Vagina (tissue), 2 donors: ENCODE data around the gene TBXAS1. TPM values are rescaled to one million over a fixed set of nuclear protein-coding genes. Genes with fewer than 3 reads are reported as not detected.

Experiments used
- DNase-seq, 2 donors: peaks; one replicate each; pipeline ENCODE4 v3.0.0-alpha.2; 2017; ENCODE audit errors: extremely low spot score in 2 of 2
- H3K27ac ChIP-seq: fragments of 200-600 bp; sonication (generic); one replicate; pipeline ENCODE4 v1.5.1; 2019
- H3K27me3 ChIP-seq: fragments of 200-600 bp; sonication (generic); one replicate; pipeline ENCODE4 v1.5.1; 2019
- H3K36me3 ChIP-seq, 2 donors: fragments of 200-600 bp; sonication (generic); one replicate each; pipeline ENCODE4 v1.5.1; 2017 to 2019
- H3K4me1 ChIP-seq: fragments of 200-600 bp; sonication (generic); one replicate; pipeline ENCODE4 v1.5.1; 2019
- H3K4me3 ChIP-seq, 2 donors: fragments of 200-600 bp; sonication (generic); 1 replicate in 1 of 2; 2 replicates in 1 of 2; pipeline ENCODE4 v1.5.1; 2016 to 2019
- H3K9me3 ChIP-seq: fragments of 200-600 bp; sonication (generic); one replicate; pipeline ENCODE4 v1.5.1; 2019
- POLR2A ChIP-seq, 2 donors: fragments of 450-650 bp; IDR thresholded peaks; one replicate each; pipeline ENCODE4 v1.6.1; 2017; ENCODE audit warnings: antibody characterized with exemption in 2 of 2, mild to moderate bottlenecking in 2 of 2, moderate library complexity in 2 of 2
- POLR2AphosphoS5 ChIP-seq, 2 donors: sonication (generic); formaldehyde crosslinking; IDR thresholded peaks; one replicate each; pipeline ENCODE4 v1.9.0; 2017; ENCODE audit warnings: antibody characterized with exemption in 2 of 2, mild to moderate bottlenecking in 2 of 2, low read depth in 1 of 2; ENCODE audit not compliant: insufficient read depth in 1 of 2
- intact Hi-C: fragments of 100-400 bp; cut with DNase I; formaldehyde crosslinking; loops from one replicate; pipeline ENCODE4 v1.15.1; 2023
- total RNA-seq: library from RNA; depleted of rRNA; stranded (reverse); fragments of >200 nt; gene quantifications from one replicate; pipeline ENCODE4 v1.2.3, GENCODE V29; 2016
- TF ChIP-seq, protein P1 (sequence below), 3 experiments: fragments of 450-650 bp in 2 of 3; fragments of 200-600 bp in 1 of 3; sonication (generic) in 1 of 3; IDR thresholded peaks; one replicate each; pipeline ENCODE4 v1.5.1; 2017 to 2019; ENCODE audit warnings: antibody characterized with exemption in 3 of 3, mild to moderate bottlenecking in 2 of 3, moderate library complexity in 2 of 3

The TBXAS1 gene
- total RNA-seq, 1 donor from 2014 or later: 18.4 TPM

DNA sequence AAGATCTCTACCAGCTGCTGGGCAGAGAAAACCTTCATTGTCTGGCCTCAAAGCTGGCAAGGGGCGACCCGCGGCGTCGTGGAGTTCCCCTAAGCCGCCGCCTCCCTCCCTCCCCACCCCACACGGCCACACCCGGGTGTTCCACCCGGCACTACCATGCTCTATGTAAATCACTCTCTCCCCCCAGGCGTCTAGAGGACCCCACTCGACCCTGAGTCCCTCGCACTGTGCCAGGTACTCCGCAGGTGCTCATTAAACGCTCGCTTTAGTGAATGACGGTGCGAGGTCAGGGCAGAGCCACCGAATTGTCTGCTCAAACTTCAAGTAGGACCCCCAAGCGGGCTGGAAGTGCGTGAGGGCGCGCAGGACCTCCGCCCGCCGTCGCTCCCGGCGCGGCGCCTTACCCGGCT, 233.1 kb downstream of the TBXAS1 start:
- no peak for DNase-seq
- no peak for TF ChIP-seq POLR2A (IDR thresholded peaks at IDR 0.05)
- intact Hi-C loops: no loop called here
- Histone ChIP-seq H3K27me3 (no peaks in the 10 kb centered on the region), H3K36me3 (no peaks in the 10 kb centered on the region), H3K9me3 (no peaks in the 10 kb centered on the region), H3K27ac (peak overlapping the region; percentile 95), H3K4me3 (peak overlapping the region; percentile 85 to 93), H3K4me1 (peaks cover 31% of the 10 kb centered on the region)

GRCh38 chr7:140062528-140063299, 233.7 kb downstream of the TBXAS1 start, which contains the start of gene PARP12:
PARP12 (minus strand) TSS chr7:140062951; CDS start chr7:140062847, 104 bp downstream.
- H3K27me3 ChIP-seq: no peaks in the 10 kb centered on the region
- H3K4me3 ChIP-seq: peak within 1 kb of the TSS; percentile 85 to 93
- intact Hi-C loops: no loop called here
- H3K36me3 ChIP-seq: no peaks in the 10 kb centered on the region
- DNase-seq: no peak
- no peaks in the 10 kb centered on the region for H3K9me3 ChIP-seq
- peak within 1 kb of the TSS; percentile 95 for H3K27ac ChIP-seq
- peak in 1 of 2 donors; percentile 29 for TF ChIP-seq POLR2A (IDR thresholded peaks at IDR 0.05)
- TF ChIP-seq POLR2AphosphoS5 (IDR thresholded peaks at IDR 0.05; ENCODE audit: insufficient read depth in 1 of 2, low read depth in 1 of 2): peak in 1 of 2 donors; percentile 71
- TF ChIP-seq, protein P1, sequence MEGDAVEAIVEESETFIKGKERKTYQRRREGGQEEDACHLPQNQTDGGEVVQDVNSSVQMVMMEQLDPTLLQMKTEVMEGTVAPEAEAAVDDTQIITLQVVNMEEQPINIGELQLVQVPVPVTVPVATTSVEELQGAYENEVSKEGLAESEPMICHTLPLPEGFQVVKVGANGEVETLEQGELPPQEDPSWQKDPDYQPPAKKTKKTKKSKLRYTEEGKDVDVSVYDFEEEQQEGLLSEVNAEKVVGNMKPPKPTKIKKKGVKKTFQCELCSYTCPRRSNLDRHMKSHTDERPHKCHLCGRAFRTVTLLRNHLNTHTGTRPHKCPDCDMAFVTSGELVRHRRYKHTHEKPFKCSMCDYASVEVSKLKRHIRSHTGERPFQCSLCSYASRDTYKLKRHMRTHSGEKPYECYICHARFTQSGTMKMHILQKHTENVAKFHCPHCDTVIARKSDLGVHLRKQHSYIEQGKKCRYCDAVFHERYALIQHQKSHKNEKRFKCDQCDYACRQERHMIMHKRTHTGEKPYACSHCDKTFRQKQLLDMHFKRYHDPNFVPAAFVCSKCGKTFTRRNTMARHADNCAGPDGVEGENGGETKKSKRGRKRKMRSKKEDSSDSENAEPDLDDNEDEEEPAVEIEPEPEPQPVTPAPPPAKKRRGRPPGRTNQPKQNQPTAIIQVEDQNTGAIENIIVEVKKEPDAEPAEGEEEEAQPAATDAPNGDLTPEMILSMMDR (IDR thresholded peaks at IDR 0.05): no peak
- H3K4me1 ChIP-seq: peaks cover 31% of the 10 kb centered on the region

- H3K9me3 ChIP-seq: no peaks in the 10 kb centered on the region
- DNase-seq: no peak
- H3K27ac ChIP-seq: no peak overlapping the region
- TF ChIP-seq POLR2A (IDR thresholded peaks at IDR 0.05): no peak
- no peak for TF ChIP-seq POLR2AphosphoS5 (IDR thresholded peaks at IDR 0.05; ENCODE audit: insufficient read depth in 1 of 2, low read depth in 1 of 2)
- TF ChIP-seq, protein P1 (IDR thresholded peaks at IDR 0.05): no peak
- H3K4me3 ChIP-seq: no peak overlapping the region
- peaks cover 2% of the 10 kb centered on the region for H3K4me1 ChIP-seq
- no peaks in the 10 kb centered on the region for H3K27me3 ChIP-seq
- intact Hi-C loops: no loop called here
- no peaks in the 10 kb centered on the region for H3K36me3 ChIP-seq
These were observed 238.0 kb downstream of the TBXAS1 start for GRCh38 chr7:140067052-140067451.

GRCh38 chr7:140068033-140068432, 239.0 kb downstream of the TBXAS1 start:
- Histone ChIP-seq H3K27ac (no peak overlapping the region), H3K9me3 (no peaks in the 10 kb centered on the region), H3K4me1 (no peaks in the 10 kb centered on the region), H3K36me3 (no peaks in the 10 kb centered on the region), H3K27me3 (no peaks in the 10 kb centered on the region), H3K4me3 (no peak overlapping the region)
- TF ChIP-seq, protein P1 (IDR thresholded peaks at IDR 0.05): no peak
- TF ChIP-seq POLR2AphosphoS5 (IDR thresholded peaks at IDR 0.05; ENCODE audit: insufficient read depth in 1 of 2, low read depth in 1 of 2): no peak
- no peak for DNase-seq
- intact Hi-C loops: no loop called here

DNA sequence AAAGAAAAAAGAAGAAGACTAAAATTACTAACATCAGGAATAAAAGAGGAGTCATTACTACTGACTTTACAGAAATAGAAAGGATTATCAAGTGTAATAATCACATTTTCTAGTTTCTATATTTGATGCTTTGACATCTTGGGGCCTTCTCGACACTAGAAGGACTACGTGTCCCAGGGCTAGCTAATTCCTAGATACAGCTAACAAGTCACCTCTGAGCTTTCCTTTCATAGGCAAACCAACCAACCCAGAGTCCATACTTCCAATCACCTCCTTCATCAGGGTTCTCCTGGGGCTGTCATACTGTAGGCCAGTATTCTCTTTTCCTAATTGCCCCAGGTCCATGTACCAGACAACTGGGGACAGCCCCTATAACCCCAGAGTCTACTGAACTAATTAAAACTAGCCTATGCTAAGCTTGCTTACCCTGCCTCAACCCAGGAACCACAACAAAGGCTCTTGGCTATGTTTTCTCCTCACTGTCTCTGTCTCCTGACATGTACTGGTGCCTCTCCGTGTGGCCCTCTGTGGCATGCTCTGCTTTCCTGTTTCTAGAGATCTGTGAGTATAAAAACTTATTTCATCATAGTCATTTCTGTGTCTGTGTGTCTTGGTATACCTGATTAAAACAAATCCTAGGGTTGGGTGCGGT, 240.4 kb downstream of the TBXAS1 start:
- Histone ChIP-seq H3K4me1 (no peaks in the 10 kb centered on the region), H3K9me3 (no peaks in the 10 kb centered on the region), H3K27me3 (no peaks in the 10 kb centered on the region), H3K36me3 (no peaks in the 10 kb centered on the region), H3K4me3 (no peak overlapping the region), H3K27ac (no peak overlapping the region)
- TF ChIP-seq, protein P1 (IDR thresholded peaks at IDR 0.05): no peak
- TF ChIP-seq POLR2AphosphoS5 (IDR thresholded peaks at IDR 0.05; ENCODE audit: insufficient read depth in 1 of 2, low read depth in 1 of 2) (no peak), POLR2A (IDR thresholded peaks at IDR 0.05) (no peak)
- intact Hi-C loops: no loop called here
- no peak for DNase-seq

Other genes with a start within 250 kb of the TBXAS1 start
- gene HIPK2, start 51.3 kb upstream of the TBXAS1 start, total RNA-seq: 21.9 TPM
- gene PARP12, start 233.7 kb downstream of the TBXAS1 start, total RNA-seq: 42.2 TPM